ENCODE measurements around the gene HSDL1. TPM values are rescaled to one million over a fixed set of nuclear protein-coding genes. Genes with fewer than 3 reads are reported as not detected.

HSDL1 gene
- polyA plus RNA-seq, 4 donors: 7.1 to 18.7 (median 10.4) TPM

DNA sequence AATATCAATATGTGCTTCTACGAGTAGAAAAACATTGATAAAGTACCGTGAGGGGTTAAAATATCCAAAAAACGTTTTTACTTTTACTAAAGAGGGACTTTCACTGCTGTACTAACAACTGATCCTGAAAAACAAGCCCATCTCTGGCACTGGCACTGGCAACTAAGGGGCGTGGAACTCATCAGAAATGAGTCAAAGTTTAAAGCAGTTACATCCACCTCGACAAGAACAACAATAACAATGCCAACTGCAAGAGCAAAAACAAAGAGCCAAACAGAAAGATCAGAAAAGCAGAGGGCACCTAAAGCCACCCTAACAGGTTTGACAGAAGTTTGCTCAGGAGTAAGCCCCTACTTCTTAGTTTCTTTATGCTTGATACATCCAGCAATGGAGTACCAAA, 41.3 kb downstream of the HSDL1 start:
- Histone ChIP-seq H3K4me3 (ENCODE audit: low read depth in 1 of 3, low read length in 3 of 3) (no peak overlapping the region), H3K9me3 (ENCODE audit: control insufficient read depth in 2 of 2, insufficient read depth in 1 of 2, low read depth in 1 of 2, low read length in 1 of 2) (no peaks in the 10 kb centered on the region), H3K27me3 (ENCODE audit: control insufficient read depth in 3 of 3, insufficient read depth in 3 of 3, low read length in 3 of 3) (no peaks in the 10 kb centered on the region), H3K4me1 (ENCODE audit: control insufficient read depth in 3 of 3, insufficient read depth in 2 of 3, low read depth in 1 of 3, low read length in 2 of 3) (no peaks in the 10 kb centered on the region), H3K36me3 (ENCODE audit: control insufficient read depth in 3 of 3, insufficient read depth in 2 of 3, low read depth in 1 of 3, low read length in 3 of 3) (peaks cover under 1 to 28% (median 2%) of the 10 kb centered on the region in 3 donors), H3K27ac (ENCODE audit: low read depth in 1 of 3, low read length in 2 of 3) (no peak overlapping the region)
- 36 to 64% (median 45%) methylated on average over 5 of the region's 5 CpGs for WGBS, 3 donors
- DNase-seq (no peak), FAIRE-seq (no peak)

DNA sequence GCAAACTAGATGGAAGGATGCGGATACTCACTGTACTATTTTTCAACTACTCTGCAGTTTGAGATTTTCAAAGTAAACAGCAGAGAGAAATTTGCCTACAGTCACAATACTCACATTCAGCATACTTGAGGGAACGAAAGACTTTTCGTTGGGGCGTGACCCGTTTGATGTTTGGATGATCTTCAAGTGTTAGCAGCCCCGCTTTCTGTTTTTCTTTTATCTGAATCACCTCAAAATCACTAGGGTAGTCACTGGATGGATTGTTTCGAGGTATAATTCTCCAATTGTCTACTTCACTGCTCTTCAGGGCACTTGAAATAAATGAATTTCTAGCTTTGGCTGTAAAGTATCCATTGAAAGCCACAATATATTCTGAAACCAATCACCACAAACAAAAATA, 46.0 kb downstream of the HSDL1 start:
- DNase-seq: no peak
- 96 to 98% (median 97%) methylated on average over 7 of the region's 7 CpGs for WGBS, 3 donors
- H3K4me3 ChIP-seq (ENCODE audit: low read depth in 1 of 3, low read length in 3 of 3): no peak overlapping the region
- no peaks in the 10 kb centered on the region for H3K4me1 ChIP-seq (ENCODE audit: control insufficient read depth in 3 of 3, insufficient read depth in 2 of 3, low read depth in 1 of 3, low read length in 2 of 3)
- H3K9me3 ChIP-seq (ENCODE audit: control insufficient read depth in 2 of 2, insufficient read depth in 1 of 2, low read depth in 1 of 2, low read length in 1 of 2): no peaks in the 10 kb centered on the region
- no peaks in the 10 kb centered on the region for H3K27me3 ChIP-seq (ENCODE audit: control insufficient read depth in 3 of 3, insufficient read depth in 3 of 3, low read length in 3 of 3)
- no peak for FAIRE-seq
- H3K36me3 ChIP-seq (ENCODE audit: control insufficient read depth in 3 of 3, insufficient read depth in 2 of 3, low read depth in 1 of 3, low read length in 3 of 3): peaks cover 6 to 24% (median 22%) of the 10 kb centered on the region in 3 donors
- H3K27ac ChIP-seq (ENCODE audit: low read depth in 1 of 3, low read length in 2 of 3): no peak overlapping the region

- H3K36me3 ChIP-seq (ENCODE audit: control insufficient read depth in 3 of 3, insufficient read depth in 2 of 3, low read depth in 1 of 3, low read length in 3 of 3): peaks cover 17 to 38% (median 34%) of the 10 kb centered on the region in 3 donors
- H3K9me3 ChIP-seq (ENCODE audit: control insufficient read depth in 2 of 2, insufficient read depth in 1 of 2, low read depth in 1 of 2, low read length in 1 of 2): no peaks in the 10 kb centered on the region
- H3K27ac ChIP-seq (ENCODE audit: low read depth in 1 of 3, low read length in 2 of 3): no peak overlapping the region
- DNase-seq (peak; percentile 25 to 45), FAIRE-seq (no peak)
- no peaks in the 10 kb centered on the region for H3K27me3 ChIP-seq (ENCODE audit: control insufficient read depth in 3 of 3, insufficient read depth in 3 of 3, low read length in 3 of 3)
- WGBS, 3 donors: 39 to 71% (median 53%) methylated on average over 4 of the region's 4 CpGs
- no peak overlapping the region for H3K4me3 ChIP-seq (ENCODE audit: low read depth in 1 of 3, low read length in 3 of 3)
- no peaks in the 10 kb centered on the region for H3K4me1 ChIP-seq (ENCODE audit: control insufficient read depth in 3 of 3, insufficient read depth in 2 of 3, low read depth in 1 of 3, low read length in 2 of 3)
These were observed 48.5 kb downstream of the HSDL1 start for GRCh38 chr16:84096447-84097005.

- DNase-seq (no peak), FAIRE-seq (no peak)
- Histone ChIP-seq H3K4me1 (ENCODE audit: control insufficient read depth in 3 of 3, insufficient read depth in 2 of 3, low read depth in 1 of 3, low read length in 2 of 3) (no peaks in the 10 kb centered on the region), H3K9me3 (ENCODE audit: control insufficient read depth in 2 of 2, insufficient read depth in 1 of 2, low read depth in 1 of 2, low read length in 1 of 2) (no peaks in the 10 kb centered on the region), H3K27ac (ENCODE audit: low read depth in 1 of 3, low read length in 2 of 3) (no peak overlapping the region), H3K36me3 (ENCODE audit: control insufficient read depth in 3 of 3, insufficient read depth in 2 of 3, low read depth in 1 of 3, low read length in 3 of 3) (peaks cover 19 to 39% (median 37%) of the 10 kb centered on the region in 3 donors), H3K4me3 (ENCODE audit: low read depth in 1 of 3, low read length in 3 of 3) (no peak overlapping the region), H3K27me3 (ENCODE audit: control insufficient read depth in 3 of 3, insufficient read depth in 3 of 3, low read length in 3 of 3) (no peaks in the 10 kb centered on the region)
- 92 to 95% (median 94%) methylated on average over 14 of the region's 14 CpGs for WGBS, 3 donors
These were observed 49.5 kb downstream of the HSDL1 start for GRCh38 chr16:84095466-84095865.

DNA sequence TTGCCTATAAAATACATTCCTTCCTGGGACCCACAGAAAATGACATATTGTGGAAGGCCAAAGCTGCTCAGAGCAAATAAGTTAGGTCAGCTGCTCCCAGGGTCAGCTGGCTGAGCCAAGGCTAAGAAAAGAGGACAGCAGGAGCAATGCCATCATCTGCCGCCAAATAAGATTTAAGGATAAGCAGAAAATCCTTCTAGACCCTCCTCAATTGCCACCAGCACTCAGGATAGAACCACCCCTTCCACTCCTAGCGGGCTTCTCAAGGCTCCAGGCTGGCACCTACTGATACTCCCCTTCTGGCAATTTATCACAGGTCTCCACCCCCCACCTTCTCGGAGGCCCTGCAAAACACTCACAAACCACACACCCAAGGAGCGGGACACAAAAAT, 51.1 kb downstream of the HSDL1 start:
- Histone ChIP-seq H3K9me3 (ENCODE audit: control insufficient read depth in 2 of 2, insufficient read depth in 1 of 2, low read depth in 1 of 2, low read length in 1 of 2) (no peaks in the 10 kb centered on the region), H3K4me1 (ENCODE audit: control insufficient read depth in 3 of 3, insufficient read depth in 2 of 3, low read depth in 1 of 3, low read length in 2 of 3) (no peaks in the 10 kb centered on the region), H3K4me3 (ENCODE audit: low read depth in 1 of 3, low read length in 3 of 3) (no peak overlapping the region), H3K27ac (ENCODE audit: low read depth in 1 of 3, low read length in 2 of 3) (no peak overlapping the region), H3K36me3 (ENCODE audit: control insufficient read depth in 3 of 3, insufficient read depth in 2 of 3, low read depth in 1 of 3, low read length in 3 of 3) (peaks cover 23 to 48% (median 41%) of the 10 kb centered on the region in 3 donors), H3K27me3 (ENCODE audit: control insufficient read depth in 3 of 3, insufficient read depth in 3 of 3, low read length in 3 of 3) (no peaks in the 10 kb centered on the region)
- FAIRE-seq: no peak
- no peak for DNase-seq
- WGBS, 3 donors: 92 to 98% (median 94%) methylated on average over 4 of the region's 4 CpGs

- Histone ChIP-seq H3K36me3 (ENCODE audit: control insufficient read depth in 3 of 3, insufficient read depth in 2 of 3, low read depth in 1 of 3, low read length in 3 of 3) (peaks cover 20 to 50% (median 44%) of the 10 kb centered on the region in 3 donors), H3K27ac (ENCODE audit: low read depth in 1 of 3, low read length in 2 of 3) (no peak overlapping the region), H3K4me1 (ENCODE audit: control insufficient read depth in 3 of 3, insufficient read depth in 2 of 3, low read depth in 1 of 3, low read length in 2 of 3) (no peaks in the 10 kb centered on the region), H3K9me3 (ENCODE audit: control insufficient read depth in 2 of 2, insufficient read depth in 1 of 2, low read depth in 1 of 2, low read length in 1 of 2) (no peaks in the 10 kb centered on the region), H3K4me3 (ENCODE audit: low read depth in 1 of 3, low read length in 3 of 3) (no peak overlapping the region), H3K27me3 (ENCODE audit: control insufficient read depth in 3 of 3, insufficient read depth in 3 of 3, low read length in 3 of 3) (no peaks in the 10 kb centered on the region)
- DNase-seq (no peak), FAIRE-seq (no peak)
- WGBS, 3 donors: 91 to 93% (median 92%) methylated on average over 16 of the region's 16 CpGs
These were observed 51.7 kb downstream of the HSDL1 start for GRCh38 chr16:84093120-84093878.

DNA sequence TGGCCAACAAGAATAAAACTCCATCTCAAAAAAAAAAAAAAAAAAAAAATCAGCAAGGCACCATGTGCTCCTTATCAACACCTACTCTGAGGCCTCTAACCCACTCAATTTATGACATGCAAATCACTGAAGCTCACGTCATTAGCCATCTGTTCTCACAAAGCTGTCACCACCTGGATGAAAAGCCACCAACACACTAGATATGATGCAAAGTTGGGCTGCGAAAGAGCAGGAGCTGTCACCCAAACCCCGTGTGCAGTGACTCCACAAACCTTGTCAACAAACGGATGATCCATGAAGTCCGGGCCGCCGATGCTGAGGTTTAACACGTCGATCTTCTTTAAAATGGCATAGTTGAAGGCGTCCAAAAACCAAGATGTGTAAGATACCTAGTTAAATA, 53.5 kb downstream of the HSDL1 start:
- no peaks in the 10 kb centered on the region for H3K9me3 ChIP-seq (ENCODE audit: control insufficient read depth in 2 of 2, insufficient read depth in 1 of 2, low read depth in 1 of 2, low read length in 1 of 2)
- H3K4me3 ChIP-seq (ENCODE audit: low read depth in 1 of 3, low read length in 3 of 3): no peak overlapping the region
- H3K27me3 ChIP-seq (ENCODE audit: control insufficient read depth in 3 of 3, insufficient read depth in 3 of 3, low read length in 3 of 3): no peaks in the 10 kb centered on the region
- no peaks in the 10 kb centered on the region for H3K4me1 ChIP-seq (ENCODE audit: control insufficient read depth in 3 of 3, insufficient read depth in 2 of 3, low read depth in 1 of 3, low read length in 2 of 3)
- peaks cover 24 to 59% (median 44%) of the 10 kb centered on the region in 3 donors for H3K36me3 ChIP-seq (ENCODE audit: control insufficient read depth in 3 of 3, insufficient read depth in 2 of 3, low read depth in 1 of 3, low read length in 3 of 3)
- DNase-seq (peak; percentile 13 to 28), FAIRE-seq (no peak)
- no peak overlapping the region for H3K27ac ChIP-seq (ENCODE audit: low read depth in 1 of 3, low read length in 2 of 3)
- WGBS, 3 donors: 82 to 87% (median 86%) methylated on average over 10 of the region's 10 CpGs

GRCh38 chr16:84090211-84090610, 54.8 kb downstream of the HSDL1 start:
- 90 to 92% (median 91%) methylated on average over 9 of the region's 9 CpGs for WGBS, 3 donors
- Histone ChIP-seq H3K4me1 (ENCODE audit: control insufficient read depth in 3 of 3, insufficient read depth in 2 of 3, low read depth in 1 of 3, low read length in 2 of 3) (no peaks in the 10 kb centered on the region), H3K27me3 (ENCODE audit: control insufficient read depth in 3 of 3, insufficient read depth in 3 of 3, low read length in 3 of 3) (no peaks in the 10 kb centered on the region), H3K27ac (ENCODE audit: low read depth in 1 of 3, low read length in 2 of 3) (no peak overlapping the region), H3K9me3 (ENCODE audit: control insufficient read depth in 2 of 2, insufficient read depth in 1 of 2, low read depth in 1 of 2, low read length in 1 of 2) (no peaks in the 10 kb centered on the region), H3K36me3 (ENCODE audit: control insufficient read depth in 3 of 3, insufficient read depth in 2 of 3, low read depth in 1 of 3, low read length in 3 of 3) (peaks cover 22 to 60% (median 41%) of the 10 kb centered on the region in 3 donors), H3K4me3 (ENCODE audit: low read depth in 1 of 3, low read length in 3 of 3) (no peak overlapping the region)
- DNase-seq (no peak), FAIRE-seq (no peak)
